HCT116 (cell line): ENCODE measurements around the gene LRRC32. TPM values are rescaled to one million over a fixed set of nuclear protein-coding genes. Genes with fewer than 3 reads are reported as not detected.

ENCODE experiments used
- ATAC-seq: fragments of 200-7000 bp; cut with Tn5 transposase; 2 replicates; pipeline ENCODE4 v1.9.1; 2020; ENCODE audit warnings: mild to moderate bottlenecking, moderate library complexity
- BruUV-seq: library from RNA; stranded (reverse); fragments of 400-500 nt; replicated peaks from 2 replicates; lab custom pipeline; 2021; lab: Mats Ljungman, UMichigan
- CTCF ChIA-PET: fragments of 300-600 bp; sonication (Branson Sonifier 250); formaldehyde crosslinking; loops from one replicate; lab custom pipeline; 2021; ENCODE audit warnings: antibody characterized with exemption; lab: Charles Lee
- POLR2A ChIA-PET: fragments of 300-600, 350-600 bp; sonication (Branson Sonifier 250); formaldehyde crosslinking; loops from one replicate; lab custom pipeline; 2021; ENCODE audit warnings: antibody characterized with exemption; lab: Charles Lee
- RAD21 ChIA-PET, 2 experiments: fragments of 300-600 bp; sonication (Branson Sonifier 250); formaldehyde crosslinking; loops; one replicate each; lab custom pipeline; 2023; ENCODE audit warnings: low total read pairs in 2 of 2; ENCODE audit not compliant: uncharacterized antibody in 2 of 2, unreplicated experiment in 2 of 2, low non-redundant PET in 1 of 2; lab: Charles Lee
- DNase-seq: peaks from one replicate; pipeline ENCODE4 v3.0.0-alpha.2; 2010; ENCODE audit warnings: low read depth, low spot score
- H2AFZ ChIP-seq: fragments of 200-600 bp; shearing (Covaris generic), sonication (generic); 2 replicates; pipeline ENCODE4 v1.6.1; 2017; ENCODE audit warnings: low read depth, mixed run types, mixed read lengths, antibody characterized with exemption, low read length; ENCODE audit not compliant: poor library complexity, severe bottlenecking
- H3K27ac ChIP-seq: 2 replicates; pipeline ENCODE4 v1.5.1; 2012; ENCODE audit warnings: low read depth, low read length
- H3K27me3 ChIP-seq: fragments of 200-600 bp; sonication (generic); 2 replicates; pipeline ENCODE4 v1.6.1; 2016; ENCODE audit warnings: mixed run types, low read length, mixed read lengths; ENCODE audit not compliant: insufficient read depth
- H3K36me3 ChIP-seq, 2 experiments: fragments of 200-500 bp in 1 of 2; fragments of 200-600 bp in 1 of 2; sonication (Bioruptor generic) in 1 of 2; sonication (generic) in 1 of 2; 2 replicates each; pipeline versions ENCODE4 v1.5.1 to v1.6.1; 2014 to 2016; ENCODE audit warnings: low read length in 2 of 2, inconsistent platforms in 1 of 2, mixed read lengths in 1 of 2, mixed run types in 1 of 2; ENCODE audit not compliant: insufficient read depth in 2 of 2, control insufficient read depth in 1 of 2
- H3K4me1 ChIP-seq, 2 experiments: fragments of 200-600 bp in 1 of 2; sonication (generic) in 1 of 2; 2 replicates each; pipeline versions ENCODE4 v1.5.1 to v1.6.1; 2012 to 2017; ENCODE audit warnings: low read length in 2 of 2, inconsistent platforms in 1 of 2, mild to moderate bottlenecking in 1 of 2, mixed read lengths in 1 of 2, mixed run types in 1 of 2, moderate library complexity in 1 of 2; ENCODE audit not compliant: insufficient read depth in 2 of 2, control insufficient read depth in 1 of 2
- H3K4me2 ChIP-seq: fragments of 200-600 bp; sonication (generic); 2 replicates; pipeline ENCODE4 v1.6.1; 2017; ENCODE audit warnings: mixed run types, low read length, mixed read lengths
- H3K4me3 ChIP-seq, 2 experiments: fragments of 200-600 bp in 1 of 2; sonication (generic) in 1 of 2; replicated peaks in 1 of 2; 2 replicates each; pipeline ENCODE4 v1.5.1; 2011 to 2016; ENCODE audit warnings: low read length in 2 of 2, control low read depth in 1 of 2, low read depth in 1 of 2, mild to moderate bottlenecking in 1 of 2, mixed read lengths in 1 of 2, mixed run types in 1 of 2
- H3K79me2 ChIP-seq: fragments of 200-600 bp; sonication (generic); 2 replicates; pipeline ENCODE4 v1.6.1; 2017; ENCODE audit warnings: mild to moderate bottlenecking, mixed run types, low read length, moderate library complexity, mixed read lengths; ENCODE audit not compliant: insufficient read depth
- H3K9ac ChIP-seq: fragments of 200-600 bp; sonication (generic); 2 replicates; pipeline ENCODE4 v1.6.1; 2016; ENCODE audit warnings: low read length, mixed read lengths
- H3K9me2 ChIP-seq: fragments of 200-600 bp; sonication (generic), shearing (Covaris generic); 2 replicates; pipeline ENCODE4 v1.6.1; 2017; ENCODE audit warnings: mixed run types, mild to moderate bottlenecking, moderate library complexity; ENCODE audit not compliant: insufficient read depth
- H3K9me3 ChIP-seq, 2 experiments: fragments of 200-500 bp in 1 of 2; fragments of 200-600 bp in 1 of 2; sonication (Bioruptor generic) in 1 of 2; sonication (generic) in 1 of 2; 2 replicates each; pipeline ENCODE4 v1.6.1; 2014 to 2017; ENCODE audit warnings: low read length in 2 of 2, mixed read lengths in 2 of 2, inconsistent platforms in 1 of 2, low read depth in 1 of 2, mild to moderate bottlenecking in 1 of 2, mixed run types in 1 of 2, moderate library complexity in 1 of 2; ENCODE audit not compliant: control insufficient read depth in 1 of 2, insufficient read depth in 1 of 2
- H4K20me1 ChIP-seq: fragments of 200-600 bp; sonication (generic), shearing (Covaris generic); 2 replicates; pipeline ENCODE4 v1.6.1; 2017; ENCODE audit warnings: mixed run types, mild to moderate bottlenecking, moderate library complexity; ENCODE audit not compliant: insufficient read depth
- ATF3 ChIP-seq: IDR thresholded peaks from 2 replicates; pipeline ENCODE4 v1.6.1; 2012
- CEBPB ChIP-seq: IDR thresholded peaks from 2 replicates; pipeline ENCODE4 v1.6.1; 2012; ENCODE audit warnings: low read depth
- CTCF ChIP-seq, 3 experiments: fragments of 200-600 bp in 1 of 3; sonication (generic) in 1 of 3; IDR thresholded peaks in 2 of 3; conservative IDR thresholded peaks in 1 of 3; 2 replicates each; pipeline ENCODE4 v1.5.1; 2012 to 2017; ENCODE audit warnings: low read depth in 2 of 3, low read length in 2 of 3, antibody characterized with exemption in 1 of 3, borderline replicate concordance in 1 of 3, control low read depth in 1 of 3, mild to moderate bottlenecking in 1 of 3, mixed read lengths in 1 of 3, mixed run types in 1 of 3, moderate library complexity in 1 of 3; ENCODE audit not compliant: insufficient read depth in 1 of 3
- EGR1 ChIP-seq: IDR thresholded peaks from 2 replicates; pipeline ENCODE4 v1.6.1; 2012; ENCODE audit warnings: low read depth
- JUND ChIP-seq: IDR thresholded peaks from 2 replicates; pipeline ENCODE4 v1.6.1; 2012
- POLR2AphosphoS5 ChIP-seq: IDR thresholded peaks from 2 replicates; pipeline ENCODE4 v1.6.1; 2011; ENCODE audit warnings: mild to moderate bottlenecking, low read depth, low read length, moderate library complexity
- RAD21 ChIP-seq: IDR thresholded peaks from 2 replicates; pipeline ENCODE4 v1.6.1; 2012; ENCODE audit warnings: low read depth, mild to moderate bottlenecking
- SIN3A ChIP-seq: IDR thresholded peaks from 2 replicates; pipeline ENCODE4 v1.6.1; 2012; ENCODE audit warnings: low read depth
- SP1 ChIP-seq: IDR thresholded peaks from 2 replicates; pipeline ENCODE4 v1.6.1; 2012; ENCODE audit warnings: low read depth
- SRF ChIP-seq: IDR thresholded peaks from 2 replicates; pipeline ENCODE4 v1.6.1; 2012; ENCODE audit warnings: low read depth
- TCF7L2 ChIP-seq: IDR thresholded peaks from 2 replicates; pipeline ENCODE4 v1.7.0; 2011; ENCODE audit warnings: borderline replicate concordance, inconsistent platforms; ENCODE audit not compliant: insufficient read depth, insufficient read length; ENCODE audit errors: extremely low read depth
- ZBTB33 ChIP-seq: IDR thresholded peaks from 2 replicates; pipeline ENCODE4 v1.6.1; 2011; ENCODE audit warnings: mild to moderate bottlenecking, low read length, moderate library complexity; ENCODE audit not compliant: insufficient replicate concordance; ENCODE audit errors: extremely low read depth
- ZFX ChIP-seq: fragments of 450-650 bp; IDR thresholded peaks from 2 replicates; pipeline ENCODE4 v1.6.1; 2017
- intact Hi-C: fragments of 100-400 bp; cut with micrococcal nuclease; formaldehyde crosslinking; loops from 2 replicates; pipeline ENCODE4 v1.10.0; 2022
- total RNA-seq: library from RNA; stranded (reverse); gene quantifications from one replicate; pipeline ENCODE4 v1.2.1, GENCODE V29; 2021; ENCODE audit not compliant: unreplicated experiment

The LRRC32 gene
- total RNA-seq, 1 experiment from 2014 or later, result 0.54 TPM

- ChIA-PET RAD21 (no interaction called here), POLR2A (no interaction called here), CTCF (no interaction called here)
- ATAC-seq (no peak), DNase-seq (no peak)
- TF ChIP-seq CEBPB (no peak), ATF3 (no peak), RAD21 (no peak), EGR1 (no peak), SRF (no peak), SIN3A (no peak), ZFX (no peak), CTCF (IDR thresholded peaks at IDR 0.05 in 2 of 3, conservative IDR thresholded peaks at IDR 0.05 in 1 of 3; ENCODE audit: borderline replicate concordance in 1 of 3, insufficient read depth in 1 of 3, low read depth in 2 of 3, low read length in 2 of 3) (no peak), POLR2AphosphoS5 (no peak), TCF7L2 (no peak), ZBTB33 (no peak), JUND (no peak), SP1 (no peak)
- Histone ChIP-seq H3K9me2 (no peaks in the 10 kb centered on the region), H4K20me1 (no peaks in the 10 kb centered on the region), H3K9ac (no peak overlapping the region), H3K4me1 (peaks cover 0 to 7% of the 10 kb centered on the region in 2 experiments; a peak in 2 of 4 replicates), H3K36me3 (no peaks in the 10 kb centered on the region), H3K9me3 (no peaks in the 10 kb centered on the region), H2AFZ (no peak overlapping the region), H3K27ac (no peak overlapping the region), H3K4me3 (no peak overlapping the region), H3K27me3 (no peaks in the 10 kb centered on the region), H3K4me2 (no peak overlapping the region), H3K79me2 (no peaks in the 10 kb centered on the region)
- intact Hi-C loops, result no loop called here
- BruUV-seq, result no TSS peak
Measured at GRCh38 chr11:76657187-76658170, 13.1 kb downstream of the LRRC32 start.
